Vagina (tissue), 2 donors: ENCODE measurements around the gene MTFR2. TPM values are rescaled to one million over a fixed set of nuclear protein-coding genes. Genes with fewer than 3 reads are reported as not detected.

Source experiments
- DNase-seq, 2 donors: peaks; one replicate each; pipeline ENCODE4 v3.0.0-alpha.2; 2017; ENCODE audit errors: extremely low spot score in 2 of 2
- H3K27ac ChIP-seq: fragments of 200-600 bp; sonication (generic); one replicate; pipeline ENCODE4 v1.5.1; 2019
- H3K27me3 ChIP-seq: fragments of 200-600 bp; sonication (generic); one replicate; pipeline ENCODE4 v1.5.1; 2019
- H3K36me3 ChIP-seq, 2 donors: fragments of 200-600 bp; sonication (generic); one replicate each; pipeline ENCODE4 v1.5.1; 2017 to 2019
- H3K4me1 ChIP-seq: fragments of 200-600 bp; sonication (generic); one replicate; pipeline ENCODE4 v1.5.1; 2019
- H3K4me3 ChIP-seq, 2 donors: fragments of 200-600 bp; sonication (generic); 1 replicate in 1 of 2; 2 replicates in 1 of 2; pipeline ENCODE4 v1.5.1; 2016 to 2019
- H3K9me3 ChIP-seq: fragments of 200-600 bp; sonication (generic); one replicate; pipeline ENCODE4 v1.5.1; 2019
- POLR2A ChIP-seq, 2 donors: fragments of 450-650 bp; IDR thresholded peaks; one replicate each; pipeline ENCODE4 v1.6.1; 2017; ENCODE audit warnings: antibody characterized with exemption in 2 of 2, mild to moderate bottlenecking in 2 of 2, moderate library complexity in 2 of 2
- POLR2AphosphoS5 ChIP-seq, 2 donors: sonication (generic); formaldehyde crosslinking; IDR thresholded peaks; one replicate each; pipeline ENCODE4 v1.9.0; 2017; ENCODE audit warnings: antibody characterized with exemption in 2 of 2, mild to moderate bottlenecking in 2 of 2, low read depth in 1 of 2; ENCODE audit not compliant: insufficient read depth in 1 of 2
- intact Hi-C: fragments of 100-400 bp; cut with DNase I; formaldehyde crosslinking; loops from one replicate; pipeline ENCODE4 v1.15.1; 2023
- total RNA-seq: library from RNA; depleted of rRNA; stranded (reverse); fragments of >200 nt; gene quantifications from one replicate; pipeline ENCODE4 v1.2.3, GENCODE V29; 2016
- TF ChIP-seq, protein P1 (sequence below), 3 experiments: fragments of 450-650 bp in 2 of 3; fragments of 200-600 bp in 1 of 3; sonication (generic) in 1 of 3; IDR thresholded peaks; one replicate each; pipeline ENCODE4 v1.5.1; 2017 to 2019; ENCODE audit warnings: antibody characterized with exemption in 3 of 3, mild to moderate bottlenecking in 2 of 3, moderate library complexity in 2 of 3

The MTFR2 gene
- total RNA-seq, 1 donor from 2014 or later: 1.2 TPM

- intact Hi-C loops: loop anchor here (5.0 kb wide), 1 partner anchor 792 kb away; the partner anchor contains the start of gene AHI1
- peak in 1 of 2 donors; percentile 92 for DNase-seq
- no peaks in the 10 kb centered on the region for H3K36me3 ChIP-seq
- peak overlapping the region; percentile 93 to 94 for H3K4me3 ChIP-seq
- H3K27me3 ChIP-seq: no peaks in the 10 kb centered on the region
- H3K27ac ChIP-seq: peak overlapping the region; percentile 100
- H3K9me3 ChIP-seq: no peaks in the 10 kb centered on the region
- peaks cover 59% of the 10 kb centered on the region for H3K4me1 ChIP-seq
- TF ChIP-seq POLR2A (IDR thresholded peaks at IDR 0.05) (no peak), POLR2AphosphoS5 (IDR thresholded peaks at IDR 0.05; ENCODE audit: insufficient read depth in 1 of 2, low read depth in 1 of 2) (no peak)
- TF ChIP-seq, protein P1, sequence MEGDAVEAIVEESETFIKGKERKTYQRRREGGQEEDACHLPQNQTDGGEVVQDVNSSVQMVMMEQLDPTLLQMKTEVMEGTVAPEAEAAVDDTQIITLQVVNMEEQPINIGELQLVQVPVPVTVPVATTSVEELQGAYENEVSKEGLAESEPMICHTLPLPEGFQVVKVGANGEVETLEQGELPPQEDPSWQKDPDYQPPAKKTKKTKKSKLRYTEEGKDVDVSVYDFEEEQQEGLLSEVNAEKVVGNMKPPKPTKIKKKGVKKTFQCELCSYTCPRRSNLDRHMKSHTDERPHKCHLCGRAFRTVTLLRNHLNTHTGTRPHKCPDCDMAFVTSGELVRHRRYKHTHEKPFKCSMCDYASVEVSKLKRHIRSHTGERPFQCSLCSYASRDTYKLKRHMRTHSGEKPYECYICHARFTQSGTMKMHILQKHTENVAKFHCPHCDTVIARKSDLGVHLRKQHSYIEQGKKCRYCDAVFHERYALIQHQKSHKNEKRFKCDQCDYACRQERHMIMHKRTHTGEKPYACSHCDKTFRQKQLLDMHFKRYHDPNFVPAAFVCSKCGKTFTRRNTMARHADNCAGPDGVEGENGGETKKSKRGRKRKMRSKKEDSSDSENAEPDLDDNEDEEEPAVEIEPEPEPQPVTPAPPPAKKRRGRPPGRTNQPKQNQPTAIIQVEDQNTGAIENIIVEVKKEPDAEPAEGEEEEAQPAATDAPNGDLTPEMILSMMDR (IDR thresholded peaks at IDR 0.05): no peak
Measured at GRCh38 chr6:136289327-136289578, 39.1 kb upstream of the MTFR2 start.

- H3K36me3 ChIP-seq: no peaks in the 10 kb centered on the region
- no peaks in the 10 kb centered on the region for H3K27me3 ChIP-seq
- peak in 1 of 2 donors; percentile 94 for DNase-seq
- peak overlapping the region; percentile 93 to 94 for H3K4me3 ChIP-seq
- TF ChIP-seq, protein P1 (IDR thresholded peaks at IDR 0.05): peak in 1 of 3 experiments; percentile 50
- TF ChIP-seq POLR2AphosphoS5 (IDR thresholded peaks at IDR 0.05; ENCODE audit: insufficient read depth in 1 of 2, low read depth in 1 of 2): peak in 1 of 2 donors; percentile 35
- TF ChIP-seq POLR2A (IDR thresholded peaks at IDR 0.05): no peak
- no peaks in the 10 kb centered on the region for H3K9me3 ChIP-seq
- intact Hi-C loops: loop anchor here (5.0 kb wide), 1 partner anchor 791 kb away; the partner anchor contains the start of gene AHI1
- H3K4me1 ChIP-seq: peaks cover 64% of the 10 kb centered on the region
- peak overlapping the region; percentile 100 for H3K27ac ChIP-seq
Measured at GRCh38 chr6:136288566-136289326, 38.6 kb upstream of the MTFR2 start.

DNA sequence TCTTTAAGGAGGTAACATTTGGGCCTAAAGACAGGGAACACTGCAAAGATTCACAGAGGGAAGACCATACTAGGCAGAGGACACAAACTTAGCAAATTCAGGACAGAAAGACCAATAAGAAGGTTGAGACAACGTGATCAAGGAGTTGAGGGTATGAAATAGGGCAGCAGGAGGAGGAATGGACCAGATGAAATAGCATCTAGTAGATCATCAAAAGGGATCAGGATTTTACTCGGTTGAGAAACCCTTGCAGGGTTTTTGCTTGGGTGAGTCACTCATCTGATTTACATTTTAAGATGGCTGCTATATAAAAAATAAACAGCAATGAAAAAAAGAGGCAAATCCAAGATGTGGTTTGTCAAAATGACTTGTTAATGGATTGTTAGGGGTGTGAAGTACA lies 34.8 kb upstream of the MTFR2 start:
- Histone ChIP-seq H3K4me1 (peaks cover 88% of the 10 kb centered on the region), H3K27ac (no peak overlapping the region), H3K4me3 (no peak overlapping the region), H3K9me3 (no peaks in the 10 kb centered on the region), H3K27me3 (no peaks in the 10 kb centered on the region), H3K36me3 (peaks cover 0 to 6% of the 10 kb centered on the region in 2 donors)
- intact Hi-C loops: loop anchor here (5.0 kb wide), 1 partner anchor 788 kb away; the partner anchor contains the start of gene AHI1
- TF ChIP-seq, protein P1 (IDR thresholded peaks at IDR 0.05): no peak
- TF ChIP-seq POLR2A (IDR thresholded peaks at IDR 0.05): no peak
- no peak for TF ChIP-seq POLR2AphosphoS5 (IDR thresholded peaks at IDR 0.05; ENCODE audit: insufficient read depth in 1 of 2, low read depth in 1 of 2)
- no peak for DNase-seq

GRCh38 chr6:136282906-136283305 lies 32.8 kb upstream of the MTFR2 start:
- peaks cover 0 to 11% of the 10 kb centered on the region in 2 donors for H3K36me3 ChIP-seq
- no peaks in the 10 kb centered on the region for H3K27me3 ChIP-seq
- H3K4me3 ChIP-seq: no peak overlapping the region
- peaks cover 89% of the 10 kb centered on the region for H3K4me1 ChIP-seq
- TF ChIP-seq POLR2A (IDR thresholded peaks at IDR 0.05): no peak
- TF ChIP-seq, protein P1 (IDR thresholded peaks at IDR 0.05): no peak
- TF ChIP-seq POLR2AphosphoS5 (IDR thresholded peaks at IDR 0.05; ENCODE audit: insufficient read depth in 1 of 2, low read depth in 1 of 2): no peak
- no peaks in the 10 kb centered on the region for H3K9me3 ChIP-seq
- DNase-seq: no peak
- intact Hi-C loops: no loop called here
- H3K27ac ChIP-seq: no peak overlapping the region

DNA sequence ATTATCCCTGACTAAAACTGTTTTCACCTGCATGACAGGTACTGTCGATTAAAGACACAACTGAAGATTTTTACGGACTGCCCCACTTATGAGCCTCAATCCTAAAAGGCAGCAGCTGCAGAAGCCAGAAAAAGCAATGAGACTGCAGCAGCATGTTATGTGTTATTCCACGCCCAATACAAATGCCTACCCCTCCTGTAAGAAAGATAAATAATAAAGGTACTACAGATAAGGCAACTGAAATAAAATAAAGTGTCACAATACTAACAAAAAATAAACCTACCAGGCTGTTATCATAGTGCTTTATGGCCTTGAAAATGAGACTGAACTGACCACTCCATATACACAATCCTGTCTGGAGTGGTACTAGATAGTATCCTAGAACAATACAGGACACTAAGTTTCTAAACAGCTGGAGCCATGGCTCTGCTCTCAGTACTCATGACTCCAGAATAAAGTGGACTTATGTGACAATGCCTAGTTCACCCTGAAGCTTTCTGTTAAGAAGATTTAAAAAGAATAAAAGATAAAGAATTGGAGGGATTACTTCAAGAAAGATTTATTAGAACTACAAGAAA lies 30.0 kb upstream of the MTFR2 start:
- intact Hi-C loops: no loop called here
- no peaks in the 10 kb centered on the region for H3K9me3 ChIP-seq
- no peaks in the 10 kb centered on the region for H3K27me3 ChIP-seq
- peaks cover 73% of the 10 kb centered on the region for H3K4me1 ChIP-seq
- TF ChIP-seq POLR2A (IDR thresholded peaks at IDR 0.05) (no peak), POLR2AphosphoS5 (IDR thresholded peaks at IDR 0.05; ENCODE audit: insufficient read depth in 1 of 2, low read depth in 1 of 2) (no peak)
- TF ChIP-seq, protein P1 (IDR thresholded peaks at IDR 0.05): no peak
- H3K27ac ChIP-seq: no peak overlapping the region
- H3K4me3 ChIP-seq: no peak overlapping the region
- DNase-seq: no peak
- H3K36me3 ChIP-seq: peaks cover 0 to 30% of the 10 kb centered on the region in 2 donors
